GM12873 (cell line): ENCODE measurements around the gene MARS1.

Experiments used
- TF ChIP-seq, protein P1 (sequence below): IDR thresholded peaks from 2 replicates; pipeline ENCODE4 v1.5.1; 2012; ENCODE audit warnings: low read depth, mild to moderate bottlenecking, moderate library complexity, low read length, control low read depth; ENCODE audit not compliant: insufficient read depth; ENCODE audit errors: missing control alignments

Gene MARS1

DNA sequence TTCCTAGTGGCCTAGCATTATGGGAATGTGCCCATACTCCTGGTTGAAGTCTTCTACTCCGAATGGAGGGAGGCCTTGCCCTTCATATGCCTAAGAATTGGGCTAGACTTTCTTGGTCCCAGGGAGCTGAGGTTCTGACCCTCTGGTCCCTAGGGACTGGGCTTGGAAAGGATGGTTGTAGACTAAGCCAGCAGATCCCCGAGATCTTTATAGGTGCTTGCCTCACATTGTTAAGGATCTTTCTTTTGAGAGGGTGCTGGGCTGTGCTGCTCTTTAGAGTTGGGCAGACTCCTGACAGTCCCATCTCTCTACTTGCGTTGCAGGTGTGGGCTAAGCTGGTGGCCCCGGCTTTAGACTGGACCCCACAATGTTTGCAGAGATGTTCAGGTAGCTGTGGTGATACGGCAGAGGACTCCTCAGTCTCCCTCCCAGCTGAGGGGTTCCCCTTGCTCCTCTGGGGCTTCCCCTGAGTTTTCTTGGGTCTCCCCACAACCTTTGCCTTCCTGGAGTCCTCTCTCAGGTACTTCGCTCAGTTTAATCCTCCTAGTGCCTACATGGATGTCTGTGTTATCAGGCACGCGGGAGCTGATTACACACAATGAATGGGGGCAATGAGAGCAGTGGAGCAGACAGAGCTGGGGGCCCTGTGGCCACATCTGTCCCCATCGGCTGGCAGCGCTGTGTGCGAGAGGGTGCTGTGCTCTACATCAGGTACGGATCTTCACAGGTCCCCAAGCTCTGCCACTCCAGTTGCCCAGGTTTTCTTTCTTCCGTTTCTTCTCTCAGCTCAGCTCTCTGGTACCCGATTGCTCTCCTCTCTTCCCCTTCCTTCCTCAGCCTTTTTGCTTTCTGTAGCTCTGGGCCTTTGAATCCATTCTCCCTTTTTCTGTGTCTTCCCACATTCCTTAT is 36.1 kb downstream of the MARS1 start:
- TF ChIP-seq, protein P1, sequence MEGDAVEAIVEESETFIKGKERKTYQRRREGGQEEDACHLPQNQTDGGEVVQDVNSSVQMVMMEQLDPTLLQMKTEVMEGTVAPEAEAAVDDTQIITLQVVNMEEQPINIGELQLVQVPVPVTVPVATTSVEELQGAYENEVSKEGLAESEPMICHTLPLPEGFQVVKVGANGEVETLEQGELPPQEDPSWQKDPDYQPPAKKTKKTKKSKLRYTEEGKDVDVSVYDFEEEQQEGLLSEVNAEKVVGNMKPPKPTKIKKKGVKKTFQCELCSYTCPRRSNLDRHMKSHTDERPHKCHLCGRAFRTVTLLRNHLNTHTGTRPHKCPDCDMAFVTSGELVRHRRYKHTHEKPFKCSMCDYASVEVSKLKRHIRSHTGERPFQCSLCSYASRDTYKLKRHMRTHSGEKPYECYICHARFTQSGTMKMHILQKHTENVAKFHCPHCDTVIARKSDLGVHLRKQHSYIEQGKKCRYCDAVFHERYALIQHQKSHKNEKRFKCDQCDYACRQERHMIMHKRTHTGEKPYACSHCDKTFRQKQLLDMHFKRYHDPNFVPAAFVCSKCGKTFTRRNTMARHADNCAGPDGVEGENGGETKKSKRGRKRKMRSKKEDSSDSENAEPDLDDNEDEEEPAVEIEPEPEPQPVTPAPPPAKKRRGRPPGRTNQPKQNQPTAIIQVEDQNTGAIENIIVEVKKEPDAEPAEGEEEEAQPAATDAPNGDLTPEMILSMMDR: no peak

DNA sequence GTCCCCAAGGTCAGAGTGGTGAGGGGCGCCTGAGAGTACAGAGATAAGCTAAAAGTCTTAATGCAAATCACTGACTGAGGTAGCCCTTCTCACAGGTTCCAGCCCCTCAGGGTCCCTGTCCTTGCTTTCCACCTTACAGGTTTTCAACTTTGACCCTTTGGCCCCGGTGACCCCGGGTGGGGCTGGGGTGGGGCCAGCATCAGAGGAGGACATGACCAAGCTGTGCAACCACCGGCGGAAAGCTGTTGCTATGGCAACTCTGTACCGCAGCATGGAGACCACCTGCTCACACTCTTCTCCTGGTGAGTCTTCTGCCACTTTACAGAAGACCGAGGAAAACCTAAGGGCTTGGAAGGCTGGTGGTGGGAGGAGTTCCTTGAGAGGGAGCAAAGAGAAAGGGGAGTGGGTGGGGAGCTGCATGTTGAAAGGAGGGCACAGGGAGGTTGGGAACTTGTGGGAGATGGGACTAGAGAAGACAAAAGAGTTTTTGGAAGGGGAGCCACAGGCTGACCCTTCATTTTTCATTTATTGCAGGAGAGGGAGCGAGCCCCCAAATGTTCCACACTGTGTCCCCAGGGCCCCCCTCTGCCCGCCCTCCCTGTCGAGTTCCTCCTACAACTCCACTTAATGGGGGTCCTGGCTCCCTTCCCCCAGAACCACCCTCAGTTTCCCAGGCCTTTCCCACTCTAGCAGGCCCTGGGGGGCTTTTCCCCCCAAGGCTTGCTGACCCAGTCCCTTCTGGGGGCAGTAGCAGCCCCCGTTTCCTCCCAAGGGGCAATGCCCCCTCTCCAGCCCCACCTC is 37.1 kb downstream of the MARS1 start:
- TF ChIP-seq, protein P1: no peak

DNA sequence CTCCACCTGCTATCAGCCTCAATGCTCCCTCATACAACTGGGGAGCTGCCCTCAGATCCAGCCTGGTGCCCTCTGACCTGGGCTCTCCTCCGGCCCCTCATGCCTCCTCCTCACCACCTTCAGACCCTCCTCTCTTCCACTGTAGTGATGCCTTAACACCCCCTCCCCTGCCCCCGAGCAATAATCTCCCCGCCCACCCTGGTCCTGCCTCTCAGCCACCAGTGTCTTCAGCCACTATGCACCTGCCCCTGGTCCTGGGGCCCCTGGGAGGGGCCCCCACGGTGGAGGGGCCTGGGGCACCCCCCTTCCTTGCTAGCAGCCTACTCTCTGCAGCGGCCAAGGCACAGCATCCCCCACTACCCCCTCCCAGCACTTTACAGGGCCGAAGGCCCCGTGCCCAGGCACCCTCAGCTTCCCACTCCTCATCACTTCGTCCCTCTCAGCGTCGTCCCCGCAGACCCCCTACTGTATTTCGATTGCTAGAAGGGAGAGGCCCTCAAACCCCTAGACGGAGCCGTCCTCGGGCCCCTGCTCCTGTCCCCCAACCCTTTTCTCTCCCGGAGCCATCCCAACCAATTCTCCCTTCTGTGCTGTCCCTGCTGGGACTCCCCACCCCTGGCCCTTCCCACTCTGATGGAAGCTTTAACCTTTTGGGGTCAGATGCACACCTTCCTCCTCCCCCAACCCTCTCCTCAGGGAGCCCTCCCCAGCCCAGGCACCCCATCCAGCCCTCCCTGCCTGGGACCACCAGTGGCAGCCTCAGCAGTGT is 37.9 kb downstream of the MARS1 start:
- TF ChIP-seq, protein P1: no peak

DNA sequence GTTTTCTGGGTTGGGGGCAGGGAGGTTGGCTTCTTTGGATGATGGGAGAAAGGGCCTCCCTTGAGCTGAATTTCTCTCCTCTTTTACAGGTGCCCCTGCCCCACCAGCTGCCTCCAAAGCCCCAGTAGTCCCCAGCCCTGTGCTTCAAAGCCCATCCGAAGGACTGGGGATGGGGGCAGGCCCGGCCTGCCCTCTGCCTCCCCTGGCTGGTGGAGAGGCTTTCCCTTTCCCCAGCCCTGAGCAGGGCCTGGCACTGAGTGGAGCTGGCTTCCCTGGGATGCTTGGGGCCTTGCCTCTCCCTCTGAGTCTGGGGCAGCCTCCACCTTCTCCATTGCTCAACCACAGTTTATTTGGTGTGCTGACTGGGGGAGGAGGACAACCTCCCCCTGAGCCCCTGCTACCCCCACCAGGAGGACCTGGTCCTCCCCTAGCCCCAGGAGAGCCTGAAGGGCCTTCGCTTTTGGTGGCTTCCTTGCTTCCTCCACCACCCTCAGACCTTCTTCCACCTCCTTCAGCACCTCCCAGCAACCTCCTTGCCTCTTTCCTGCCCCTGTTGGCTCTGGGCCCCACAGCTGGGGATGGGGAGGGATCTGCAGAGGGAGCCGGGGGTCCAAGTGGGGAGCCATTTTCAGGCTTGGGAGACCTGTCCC is 38.7 kb downstream of the MARS1 start:
- TF ChIP-seq, protein P1: no peak

DNA sequence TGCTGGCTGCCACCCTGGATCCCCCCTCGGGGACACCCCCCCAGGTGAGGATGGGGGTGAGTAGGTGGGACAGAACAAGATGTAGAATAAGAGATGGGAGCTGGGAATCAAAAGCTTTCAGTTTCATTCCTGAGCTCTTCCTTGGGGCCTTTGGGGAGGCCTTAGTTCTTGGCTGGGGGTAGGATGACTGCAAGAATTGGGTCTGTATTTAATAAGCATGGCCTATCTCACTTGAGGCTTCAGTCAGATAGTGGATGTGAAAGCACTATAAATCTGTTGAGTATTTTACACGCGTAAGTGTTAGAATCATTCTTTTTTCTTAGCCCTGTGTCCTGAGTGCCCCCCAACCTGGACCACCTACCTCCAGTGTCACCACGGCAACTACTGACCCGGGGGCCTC is 39.3 kb downstream of the MARS1 start:
- TF ChIP-seq, protein P1: no peak

DNA sequence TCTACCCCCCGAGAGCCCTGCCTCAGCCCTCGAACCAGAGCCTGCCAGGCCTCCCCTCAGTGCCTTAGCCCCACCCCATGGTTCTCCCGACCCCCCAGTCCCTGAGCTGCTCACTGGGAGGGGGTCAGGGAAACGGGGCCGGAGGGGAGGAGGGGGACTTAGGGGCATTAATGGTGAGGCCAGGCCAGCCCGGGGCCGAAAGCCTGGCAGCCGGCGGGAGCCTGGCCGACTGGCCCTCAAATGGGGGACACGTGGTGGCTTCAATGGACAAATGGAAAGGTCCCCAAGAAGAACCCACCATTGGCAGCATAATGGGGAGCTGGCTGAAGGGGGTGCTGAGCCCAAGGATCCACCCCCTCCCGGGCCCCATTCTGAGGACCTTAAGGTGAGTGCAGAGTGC is 40.3 kb downstream of the MARS1 start:
- TF ChIP-seq, protein P1: no peak
